Measurements from ENCODE around the gene SMIM14.

DNA sequence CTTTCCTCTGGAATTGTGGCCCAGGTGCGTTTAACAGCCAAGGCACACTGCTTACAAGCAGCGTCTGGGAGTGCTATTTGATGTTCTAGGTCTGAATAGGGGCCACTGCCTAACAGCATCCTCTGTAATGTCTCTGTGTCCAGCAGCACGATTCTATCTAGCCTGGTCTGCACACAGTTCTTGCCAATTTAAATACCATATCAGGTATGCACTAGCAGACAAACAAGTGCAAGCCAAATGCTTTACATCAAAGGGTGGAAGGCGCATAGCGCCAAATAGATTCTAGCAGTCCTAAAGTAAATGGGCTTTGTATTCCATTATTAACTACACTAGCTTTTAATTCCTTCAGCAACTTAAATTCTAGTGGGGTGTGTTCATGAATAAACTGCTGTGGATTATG, 95.6 kb downstream of the SMIM14 start:
- TF ChIP-seq, protein P1, sequence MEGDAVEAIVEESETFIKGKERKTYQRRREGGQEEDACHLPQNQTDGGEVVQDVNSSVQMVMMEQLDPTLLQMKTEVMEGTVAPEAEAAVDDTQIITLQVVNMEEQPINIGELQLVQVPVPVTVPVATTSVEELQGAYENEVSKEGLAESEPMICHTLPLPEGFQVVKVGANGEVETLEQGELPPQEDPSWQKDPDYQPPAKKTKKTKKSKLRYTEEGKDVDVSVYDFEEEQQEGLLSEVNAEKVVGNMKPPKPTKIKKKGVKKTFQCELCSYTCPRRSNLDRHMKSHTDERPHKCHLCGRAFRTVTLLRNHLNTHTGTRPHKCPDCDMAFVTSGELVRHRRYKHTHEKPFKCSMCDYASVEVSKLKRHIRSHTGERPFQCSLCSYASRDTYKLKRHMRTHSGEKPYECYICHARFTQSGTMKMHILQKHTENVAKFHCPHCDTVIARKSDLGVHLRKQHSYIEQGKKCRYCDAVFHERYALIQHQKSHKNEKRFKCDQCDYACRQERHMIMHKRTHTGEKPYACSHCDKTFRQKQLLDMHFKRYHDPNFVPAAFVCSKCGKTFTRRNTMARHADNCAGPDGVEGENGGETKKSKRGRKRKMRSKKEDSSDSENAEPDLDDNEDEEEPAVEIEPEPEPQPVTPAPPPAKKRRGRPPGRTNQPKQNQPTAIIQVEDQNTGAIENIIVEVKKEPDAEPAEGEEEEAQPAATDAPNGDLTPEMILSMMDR (IDR thresholded peaks at IDR 0.05) = no peak
- no peak for TF ChIP-seq POLR2A (IDR thresholded peaks at IDR 0.05)
